Breast epithelium (tissue), 3 donors: Measurements from ENCODE around the gene NGF.
A peak's percentile ranks its signal among the peaks of the same experiment; 100 is the strongest.

Experiments used
- CTCF ChIP-seq, 3 donors: fragments of 450-650 bp; IDR thresholded peaks; one replicate each; pipeline ENCODE4 v1.5.1; 2016 to 2017; ENCODE audit warnings: antibody characterized with exemption in 3 of 3, mild to moderate bottlenecking in 3 of 3, moderate library complexity in 3 of 3
- POLR2A ChIP-seq: fragments of 450-650 bp; IDR thresholded peaks from one replicate; pipeline ENCODE4 v1.6.1; 2016; ENCODE audit warnings: antibody characterized with exemption, mild to moderate bottlenecking, moderate library complexity
- POLR2AphosphoS5 ChIP-seq, 3 donors: sonication (generic); formaldehyde crosslinking; IDR thresholded peaks; one replicate each; pipeline ENCODE4 v1.6.1; 2017; ENCODE audit warnings: antibody characterized with exemption in 3 of 3

GRCh38 chr1:115332813-115333608, 5.0 kb downstream of the NGF start:
- TF ChIP-seq CTCF (IDR thresholded peaks at IDR 0.05) = no peak
- no peak for TF ChIP-seq POLR2A
- TF ChIP-seq POLR2AphosphoS5 (IDR thresholded peaks at IDR 0.05) = peak in 2 of 3 donors; percentile 49 to 74
